ENCODE results near the gene HDAC4. TPM values are rescaled to one million over a fixed set of nuclear protein-coding genes. Genes with fewer than 3 reads are reported as not detected.

The HDAC4 gene
- total and polyA plus RNA-seq, 2 of the 8 experiments (the other 6 are each of a cell fraction or from before 2014, with no cell fraction given) = 15.4 to 31.5 TPM

GRCh38 chr2:239184179-239184578, 216.6 kb downstream of the HDAC4 start (continued):
- TF ChIP-seq E2F6 (IDR thresholded peaks at IDR 0.05) = no peak
- no peak for TF ChIP-seq JUND (IDR thresholded peaks at IDR 0.05; ENCODE audit: low read length)
- TF ChIP-seq KDM5A (IDR thresholded peaks at IDR 0.05; ENCODE audit: low read length) = no peak
- TF ChIP-seq MAFK (IDR thresholded peaks at IDR 0.05; ENCODE audit: low read depth, low read length) = no peak
- TF ChIP-seq POLR2A (IDR thresholded peaks at IDR 0.05; ENCODE audit: control extremely low read depth in 1 of 2, low read depth in 2 of 2, low read length in 2 of 2) = no peak
- TF ChIP-seq ASH2L (IDR thresholded peaks at IDR 0.05; ENCODE audit: low read length) = no peak

All from H1 (cell line).